D721Med (cell line): ENCODE results near the gene CSNK1G1.

Experiments
- DNase-seq: peaks from one replicate; pipeline ENCODE4 v3.0.0; 2011; ENCODE audit warnings: low spot score; ENCODE audit not compliant: insufficient read length
- FAIRE-seq: peaks from 2 replicates; lab custom pipeline; 2011; peaks lifted over from hg19 to GRCh38; lab: Jason Lieb, UNC
- CTCF ChIP-seq: IDR thresholded peaks from 2 replicates; pipeline ENCODE4 v1.5.1; 2012; ENCODE audit warnings: mild to moderate bottlenecking, control low read depth; ENCODE audit not compliant: insufficient read depth; ENCODE audit errors: missing control alignments

CSNK1G1 gene

GRCh38 chr15:64117759-64118487, 238.1 kb downstream of the CSNK1G1 start:
- FAIRE-seq (no peak), DNase-seq (no peak)
- no peak for TF ChIP-seq CTCF
